Measurements from ENCODE around the gene GRIN2A. TPM values are rescaled to one million over a fixed set of nuclear protein-coding genes. Genes with fewer than 3 reads are reported as not detected.

GRIN2A gene
- total and polyA plus RNA-seq, 2 donors (not counting 1 experiment from before 2014, with no cell fraction given): 0.44 TPM; not detected in 1

DNA sequence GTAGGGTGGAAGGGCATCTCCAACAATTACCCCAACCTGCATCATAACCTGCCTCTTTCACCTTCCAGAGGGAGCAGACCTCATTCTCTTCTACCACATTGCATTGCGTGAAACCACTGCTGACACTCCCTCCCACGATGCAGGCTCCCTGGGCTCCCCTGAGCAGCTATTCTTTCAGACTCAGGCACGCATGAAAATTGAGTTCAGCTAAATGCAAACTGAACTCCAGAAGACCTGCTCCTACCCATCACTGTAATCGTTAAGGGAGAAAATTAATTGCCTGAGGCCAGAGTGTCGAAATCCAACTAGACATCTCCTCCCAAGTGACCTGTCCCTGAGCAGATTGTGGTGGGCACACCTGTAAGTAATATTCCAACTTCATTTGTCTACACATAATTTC lies 186.0 kb downstream of the GRIN2A start:
- H2AFZ ChIP-seq (ENCODE audit: insufficient read depth, low read depth, low read length, poor library complexity, severe bottlenecking): no peak overlapping the region
- 77% methylated on average over 5 of the region's 5 CpGs for WGBS (ENCODE audit: insufficient coverage)
- Mint-ChIP-seq H3K27me3 (peaks cover 17% of the 10 kb centered on the region), H3K4me3 (no peak overlapping the region), H3K27ac (no peak overlapping the region), H3K4me1 (no peaks in the 10 kb centered on the region), H3K9me3 (ENCODE audit: insufficient read depth) (peaks cover 8% of the 10 kb centered on the region)
- no peaks in the 10 kb centered on the region for H3K4me1 ChIP-seq (ENCODE audit: control insufficient read depth in 2 of 2, insufficient read depth in 2 of 2, low read length in 2 of 2)
- no peak overlapping the region for H3K4me3 ChIP-seq (ENCODE audit: control extremely low read depth in 1 of 5, extremely low read depth in 1 of 5, insufficient read depth in 1 of 5, low read depth in 2 of 5, low read length in 4 of 5)
- no peak overlapping the region for H3K27ac ChIP-seq (ENCODE audit: low read length in 2 of 2)
- no peaks in the 10 kb centered on the region for H4K20me1 ChIP-seq (ENCODE audit: control insufficient read depth, insufficient read depth, low read length, poor library complexity, severe bottlenecking)
- DNase-seq: no peak
- TF ChIP-seq EZH2 (IDR thresholded peaks at IDR 0.05; ENCODE audit: borderline replicate concordance, insufficient read depth, low read depth, low read length, poor library complexity, severe bottlenecking): no peak
- TF ChIP-seq, protein P1, sequence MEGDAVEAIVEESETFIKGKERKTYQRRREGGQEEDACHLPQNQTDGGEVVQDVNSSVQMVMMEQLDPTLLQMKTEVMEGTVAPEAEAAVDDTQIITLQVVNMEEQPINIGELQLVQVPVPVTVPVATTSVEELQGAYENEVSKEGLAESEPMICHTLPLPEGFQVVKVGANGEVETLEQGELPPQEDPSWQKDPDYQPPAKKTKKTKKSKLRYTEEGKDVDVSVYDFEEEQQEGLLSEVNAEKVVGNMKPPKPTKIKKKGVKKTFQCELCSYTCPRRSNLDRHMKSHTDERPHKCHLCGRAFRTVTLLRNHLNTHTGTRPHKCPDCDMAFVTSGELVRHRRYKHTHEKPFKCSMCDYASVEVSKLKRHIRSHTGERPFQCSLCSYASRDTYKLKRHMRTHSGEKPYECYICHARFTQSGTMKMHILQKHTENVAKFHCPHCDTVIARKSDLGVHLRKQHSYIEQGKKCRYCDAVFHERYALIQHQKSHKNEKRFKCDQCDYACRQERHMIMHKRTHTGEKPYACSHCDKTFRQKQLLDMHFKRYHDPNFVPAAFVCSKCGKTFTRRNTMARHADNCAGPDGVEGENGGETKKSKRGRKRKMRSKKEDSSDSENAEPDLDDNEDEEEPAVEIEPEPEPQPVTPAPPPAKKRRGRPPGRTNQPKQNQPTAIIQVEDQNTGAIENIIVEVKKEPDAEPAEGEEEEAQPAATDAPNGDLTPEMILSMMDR (IDR thresholded peaks at IDR 0.05): no peak
- intact Hi-C loops (cut with micrococcal nuclease): no loop called here
- peaks cover 0 to 3% (median 0%) of the 10 kb centered on the region in 3 donors for H3K9me3 ChIP-seq (ENCODE audit: control extremely low read depth in 1 of 3, control insufficient read depth in 2 of 3, insufficient read depth in 1 of 3, low read length in 2 of 3)
- no peak overlapping the region for H3K4me2 ChIP-seq (replicated peaks; ENCODE audit: low read depth, low read length, poor library complexity, severe bottlenecking)
- no peak for ATAC-seq (ENCODE audit: low read depth)
- H3K79me2 ChIP-seq (ENCODE audit: control insufficient read depth, insufficient read depth, low read length): no peaks in the 10 kb centered on the region
- no peaks in the 10 kb centered on the region for H3K36me3 ChIP-seq (replicated peaks in 1 of 2; ENCODE audit: control extremely low read depth in 1 of 2, control insufficient read depth in 1 of 2, extremely low read depth in 1 of 2, insufficient read depth in 2 of 2, low read length in 1 of 2)
- ChIA-PET POLR2A (no interaction called here), CTCF (no interaction called here)
- H3K9ac ChIP-seq (ENCODE audit: low read length): no peak overlapping the region
- H3K27me3 ChIP-seq (replicated peaks in 1 of 4; ENCODE audit: control extremely low read depth in 1 of 4, control insufficient read depth in 3 of 4, insufficient read depth in 4 of 4, low read length in 3 of 4): peaks cover 0 to 5% (median 2%) of the 10 kb centered on the region in 4 experiments

DNA sequence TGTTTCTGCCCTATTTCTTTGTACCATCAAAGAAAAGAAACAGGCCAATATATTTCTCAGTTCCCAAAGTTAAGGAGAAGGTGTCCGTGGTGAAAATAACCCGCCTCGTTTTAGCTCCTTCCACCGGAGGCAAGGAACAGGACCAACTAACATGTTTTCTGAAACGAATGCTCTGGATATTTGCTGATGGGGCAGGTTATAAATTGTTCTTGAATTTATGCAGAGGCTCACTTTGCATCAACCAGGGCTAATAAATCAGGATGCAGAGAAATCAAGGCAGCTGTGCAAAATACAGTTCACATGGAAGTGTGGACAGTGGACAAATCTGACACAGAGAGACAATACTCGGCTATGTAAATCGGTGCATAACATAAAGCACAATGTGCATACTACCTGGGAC lies 189.8 kb downstream of the GRIN2A start:
- H3K27me3 Mint-ChIP-seq: peaks cover 10% of the 10 kb centered on the region
- TF ChIP-seq EZH2 (IDR thresholded peaks at IDR 0.05; ENCODE audit: borderline replicate concordance, insufficient read depth, low read depth, low read length, poor library complexity, severe bottlenecking): no peak
- TF ChIP-seq, protein P1 (IDR thresholded peaks at IDR 0.05): no peak
- no peak overlapping the region for H3K27ac ChIP-seq (ENCODE audit: low read length in 2 of 2)
- no peak overlapping the region for H3K9ac ChIP-seq (ENCODE audit: low read length)
- H3K4me3 ChIP-seq (ENCODE audit: control extremely low read depth in 1 of 5, extremely low read depth in 1 of 5, insufficient read depth in 1 of 5, low read depth in 2 of 5, low read length in 4 of 5): no peak overlapping the region
- intact Hi-C loops (cut with micrococcal nuclease): no loop called here
- WGBS (ENCODE audit: insufficient coverage): 92% methylated on average over 7 of the region's 7 CpGs
- no peaks in the 10 kb centered on the region for H3K4me1 ChIP-seq (ENCODE audit: control insufficient read depth in 2 of 2, insufficient read depth in 2 of 2, low read length in 2 of 2)
- POLR2A ChIA-PET: no interaction called here
- no peak overlapping the region for H3K4me3 Mint-ChIP-seq
- no peak overlapping the region for H3K4me2 ChIP-seq (replicated peaks; ENCODE audit: low read depth, low read length, poor library complexity, severe bottlenecking)
- no peaks in the 10 kb centered on the region for H3K79me2 ChIP-seq (ENCODE audit: control insufficient read depth, insufficient read depth, low read length)
- no peak overlapping the region for H2AFZ ChIP-seq (ENCODE audit: insufficient read depth, low read depth, low read length, poor library complexity, severe bottlenecking)
- H3K36me3 ChIP-seq (replicated peaks in 1 of 2; ENCODE audit: control extremely low read depth in 1 of 2, control insufficient read depth in 1 of 2, extremely low read depth in 1 of 2, insufficient read depth in 2 of 2, low read length in 1 of 2): no peaks in the 10 kb centered on the region
- no peaks in the 10 kb centered on the region for H4K20me1 ChIP-seq (ENCODE audit: control insufficient read depth, insufficient read depth, low read length, poor library complexity, severe bottlenecking)
- no peaks in the 10 kb centered on the region for H3K4me1 Mint-ChIP-seq
- ATAC-seq (ENCODE audit: low read depth): no peak
- CTCF ChIA-PET: no interaction called here
- no peaks in the 10 kb centered on the region for H3K9me3 ChIP-seq (ENCODE audit: control extremely low read depth in 1 of 3, control insufficient read depth in 2 of 3, insufficient read depth in 1 of 3, low read length in 2 of 3)
- peaks cover 8% of the 10 kb centered on the region for H3K9me3 Mint-ChIP-seq (ENCODE audit: insufficient read depth)
- H3K27me3 ChIP-seq (replicated peaks in 1 of 4; ENCODE audit: control extremely low read depth in 1 of 4, control insufficient read depth in 3 of 4, insufficient read depth in 4 of 4, low read length in 3 of 4): peaks cover 0 to 4% (median 0%) of the 10 kb centered on the region in 4 experiments
- no peak for DNase-seq
- H3K27ac Mint-ChIP-seq: no peak overlapping the region
